Fibroblast of pulmonary artery (primary cell): ENCODE results near the gene MAGEB3.
"Not testable (repeated sequence)": the region's sequence is repeated elsewhere in the genome, so short reads cannot be mapped to it uniquely, and the experiment has no call there.

Source experiments
- DNase-seq: peaks from one replicate; pipeline ENCODE4 v3.0.0-alpha.2; 2010; ENCODE audit warnings: low read depth
- H3K4me3 ChIP-seq: replicated peaks from 2 replicates; pipeline ENCODE4 v1.5.1; 2011; ENCODE audit warnings: low read depth, mild to moderate bottlenecking, control low read depth, low read length, moderate library complexity
- CTCF ChIP-seq: IDR thresholded peaks from 2 replicates; pipeline ENCODE4 v1.5.1; 2011; ENCODE audit warnings: mild to moderate bottlenecking, control low read depth, low read length, inconsistent platforms; ENCODE audit errors: missing control alignments

Gene MAGEB3

GRCh38 chrX:30230395-30230794 is at the start of gene MAGEB3:
Gene MAGEB3 (plus strand): TSS chrX:30230657. CDS start chrX:30235925, 5,268 bp downstream.
- DNase-seq = no peak
- TF ChIP-seq CTCF = no peak
- H3K4me3 ChIP-seq = no peak within 1 kb of the TSS

GRCh38 chrX:30181353-30181752 is 49.1 kb upstream of the MAGEB3 start:
- TF ChIP-seq CTCF = no peak
- no peak for DNase-seq

GRCh38 chrX:30183554-30183953 is 46.9 kb upstream of the MAGEB3 start:
- no peak overlapping the region for H3K4me3 ChIP-seq
- DNase-seq = peak; percentile 6
- no peak for TF ChIP-seq CTCF

More at GRCh38 chrX:30181353-30181752, 49.1 kb upstream of the MAGEB3 start:
- no peak overlapping the region for H3K4me3 ChIP-seq

- no peak for DNase-seq
- no peak overlapping the region for H3K4me3 ChIP-seq
- TF ChIP-seq CTCF = no peak
These were observed 40.0 kb upstream of the MAGEB3 start for GRCh38 chrX:30190426-30190825.

- DNase-seq, H3K4me3 ChIP-seq: not testable (repeated sequence)
These were observed 36.5 kb upstream of the MAGEB3 start for GRCh38 chrX:30193910-30194309.

DNA sequence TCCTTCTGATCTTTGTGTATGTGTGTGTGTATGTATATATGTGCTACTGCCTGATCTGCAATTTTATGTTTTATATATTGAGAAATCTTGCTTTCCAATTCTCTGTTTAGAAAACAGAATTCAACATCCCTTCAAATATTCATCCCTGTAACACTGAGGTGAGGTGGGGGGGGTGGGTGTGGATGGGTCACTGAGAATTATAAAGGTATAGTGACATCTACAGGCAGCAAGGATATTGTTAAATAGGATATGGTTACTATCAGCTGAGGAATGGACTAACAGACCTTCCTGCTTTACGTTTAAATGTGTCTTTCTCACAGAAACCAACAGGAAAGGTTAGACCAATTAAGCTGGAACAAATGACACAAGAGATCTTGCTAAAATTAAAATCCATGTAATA is 34.1 kb upstream of the MAGEB3 start:
- no peak overlapping the region for H3K4me3 ChIP-seq
- peak; percentile 3 for TF ChIP-seq CTCF
- peak; percentile 3 for DNase-seq

DNA sequence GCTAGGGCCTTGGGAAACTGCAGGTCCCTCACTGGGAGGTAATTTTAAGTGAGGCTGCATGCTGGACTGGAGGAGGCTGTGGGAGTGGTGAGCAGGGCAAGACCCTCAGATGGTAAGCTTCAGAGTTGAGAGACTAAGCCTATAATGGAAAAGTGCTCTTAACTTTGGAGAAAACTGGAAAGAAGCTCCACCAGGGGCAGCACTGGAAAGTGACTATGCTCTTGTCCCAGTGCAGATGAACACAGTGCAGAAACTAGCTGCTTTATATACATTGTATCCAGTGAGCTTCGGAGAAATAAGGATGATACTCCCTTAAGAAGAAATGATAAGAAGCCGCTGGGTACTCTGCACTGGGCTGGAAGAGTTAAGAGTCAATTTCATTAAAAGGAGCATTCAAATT is 18.3 kb upstream of the MAGEB3 start:
- no peak overlapping the region for H3K4me3 ChIP-seq
- TF ChIP-seq CTCF = no peak
- DNase-seq = no peak

- H3K4me3 ChIP-seq = no peak within 1 kb of the TSS
- TF ChIP-seq CTCF = no peak
- DNase-seq = no peak
These were observed 15.1 kb upstream of the MAGEB3 start, which contains the start of gene MAGEB2 for GRCh38 chrX:30215357-30215843. Gene MAGEB2 (plus strand): TSS chrX:30215563. CDS start chrX:30218581, 3,018 bp downstream.
